H9 (cell line): ENCODE results near the gene HYDIN. TPM values are rescaled to one million over a fixed set of nuclear protein-coding genes. Genes with fewer than 3 reads are reported as not detected.
A peak's percentile ranks its signal among the peaks of the same experiment; 100 is the strongest.

Experiments used
- DNase-seq: peaks from one replicate; pipeline ENCODE4 v3.0.0-alpha.2; 2017
- H2AFZ ChIP-seq: one replicate; pipeline ENCODE4 v1.6.1; 2013; ENCODE audit warnings: mild to moderate bottlenecking, low read length, control low read depth, moderate library complexity
- H2AK5ac ChIP-seq: 2 replicates; pipeline ENCODE4 v1.6.1; 2013; ENCODE audit warnings: low read length, control low read depth, mixed read lengths; ENCODE audit not compliant: insufficient read length
- H2BK120ac ChIP-seq: one replicate; pipeline ENCODE4 v1.6.1; 2013; ENCODE audit warnings: low read depth, mild to moderate bottlenecking, low read length, control low read depth, inconsistent platforms; ENCODE audit not compliant: poor library complexity, severe bottlenecking
- H2BK12ac ChIP-seq: 2 replicates; pipeline ENCODE4 v1.6.1; 2013; ENCODE audit warnings: low read length, control low read depth, mixed read lengths, low read depth; ENCODE audit not compliant: insufficient read length
- H2BK15ac ChIP-seq: 2 replicates; pipeline ENCODE4 v1.6.1; 2013; ENCODE audit warnings: low read depth, low read length, control low read depth
- H2BK20ac ChIP-seq: one replicate; pipeline ENCODE4 v1.6.1; 2013; ENCODE audit warnings: low read depth, mild to moderate bottlenecking, low read length, control low read depth, inconsistent platforms; ENCODE audit not compliant: poor library complexity, severe bottlenecking
- H2BK5ac ChIP-seq: 2 replicates; pipeline ENCODE4 v1.6.1; 2013; ENCODE audit warnings: low read length, control low read depth, mixed read lengths; ENCODE audit not compliant: insufficient read length
- H3K14ac ChIP-seq: 2 replicates; pipeline ENCODE4 v1.6.1; 2013; ENCODE audit warnings: low read length, control low read depth; ENCODE audit not compliant: insufficient read depth
- H3K18ac ChIP-seq: 2 replicates; pipeline ENCODE4 v1.6.1; 2013; ENCODE audit warnings: low read depth, mild to moderate bottlenecking, mixed read lengths, low read length, control low read depth; ENCODE audit not compliant: insufficient read length
- H3K23ac ChIP-seq: 2 replicates; pipeline ENCODE4 v1.6.1; 2013; ENCODE audit warnings: low read length, control low read depth, mixed read lengths, low read depth; ENCODE audit not compliant: insufficient read length
- H3K23me2 ChIP-seq: 2 replicates; pipeline ENCODE4 v1.6.1; 2013; ENCODE audit warnings: low read depth, mild to moderate bottlenecking, mixed read lengths, low read length, control low read depth; ENCODE audit not compliant: insufficient read length, poor library complexity, severe bottlenecking
- H3K27ac ChIP-seq: 2 replicates; pipeline ENCODE4 v1.5.1; 2013; ENCODE audit warnings: low read length, control low read depth, mixed read lengths, low read depth; ENCODE audit not compliant: insufficient read length
- H3K27me3 ChIP-seq: 2 replicates; pipeline ENCODE4 v1.6.1; 2013; ENCODE audit warnings: low read length, control low read depth, inconsistent platforms; ENCODE audit not compliant: insufficient read depth
- H3K4ac ChIP-seq: 2 replicates; pipeline ENCODE4 v1.6.1; 2013; ENCODE audit warnings: low read depth, mild to moderate bottlenecking, control low read depth, inconsistent platforms, low read length, moderate library complexity
- H3K4me1 ChIP-seq: 2 replicates; pipeline ENCODE4 v1.6.1; 2013; ENCODE audit warnings: low read length, control low read depth, inconsistent platforms; ENCODE audit not compliant: insufficient read depth
- H3K4me2 ChIP-seq: 2 replicates; pipeline ENCODE4 v1.6.1; 2013; ENCODE audit warnings: low read length, control low read depth, mixed read lengths; ENCODE audit not compliant: insufficient read length, insufficient read depth
- H3K56ac ChIP-seq: 2 replicates; pipeline ENCODE4 v1.6.1; 2013; ENCODE audit warnings: low read depth, mild to moderate bottlenecking, mixed read lengths, low read length, control low read depth; ENCODE audit not compliant: insufficient read length
- H3K79me1 ChIP-seq: 2 replicates; pipeline ENCODE4 v1.6.1; 2013; ENCODE audit warnings: low read depth, mild to moderate bottlenecking, moderate library complexity, low read length, control low read depth, inconsistent platforms; ENCODE audit not compliant: insufficient read depth, poor library complexity, severe bottlenecking
- H3K79me2 ChIP-seq: 2 replicates; pipeline ENCODE4 v1.6.1; 2013; ENCODE audit warnings: low read length, control low read depth, inconsistent platforms; ENCODE audit not compliant: insufficient read depth
- H3K9ac ChIP-seq: 2 replicates; pipeline ENCODE4 v1.6.1; 2013; ENCODE audit warnings: low read length, control low read depth, mixed read lengths; ENCODE audit not compliant: insufficient read length; ENCODE audit errors: extremely low read depth
- H3K9me3 ChIP-seq: one replicate; pipeline ENCODE4 v1.6.1; 2013; ENCODE audit warnings: low read depth, low read length, inconsistent platforms; ENCODE audit not compliant: control insufficient read depth
- H3T11ph ChIP-seq: one replicate; pipeline ENCODE4 v1.6.1; 2013; ENCODE audit warnings: mild to moderate bottlenecking, low read length, control low read depth, inconsistent platforms
- H4K20me1 ChIP-seq: one replicate; pipeline ENCODE4 v1.6.1; 2013; ENCODE audit not compliant: control insufficient read depth, insufficient read length, insufficient read depth
- H4K5ac ChIP-seq: 2 replicates; pipeline ENCODE4 v1.6.1; 2013; ENCODE audit warnings: low read depth, mild to moderate bottlenecking, mixed read lengths, low read length, control low read depth; ENCODE audit not compliant: insufficient read length
- H4K8ac ChIP-seq: replicated peaks from 2 replicates; pipeline ENCODE4 v1.6.1; 2013; ENCODE audit warnings: low read length, control low read depth, mixed read lengths, low read depth; ENCODE audit not compliant: insufficient read length
- H4K91ac ChIP-seq: 2 replicates; pipeline ENCODE4 v1.6.1; 2013; ENCODE audit warnings: low read depth, mild to moderate bottlenecking, moderate library complexity, mixed read lengths, low read length, control low read depth; ENCODE audit not compliant: insufficient read length
- H3K27ac Mint-ChIP-seq, 3 experiments: 2 replicates in 2 of 3; 3 replicates in 1 of 3; pipeline ENCODE4 v1.8.0; 2020 to 2021; ENCODE audit warnings: mixed read lengths in 3 of 3, mild to moderate bottlenecking in 1 of 3, moderate library complexity in 1 of 3
- H3K27me3 Mint-ChIP-seq: 2 replicates; pipeline ENCODE4 v1.8.0; 2021; ENCODE audit warnings: low read depth, mild to moderate bottlenecking, moderate library complexity, mixed read lengths
- H3K36me3 Mint-ChIP-seq, 3 experiments: 2 replicates in 2 of 3; 3 replicates in 1 of 3; pipeline ENCODE4 v1.8.0; 2020 to 2021; ENCODE audit warnings: low read depth in 3 of 3, mixed read lengths in 3 of 3; ENCODE audit not compliant: insufficient read depth in 1 of 3
- H3K4me1 Mint-ChIP-seq, 2 experiments: 2 replicates each; pipeline ENCODE4 v1.8.0; 2020; ENCODE audit warnings: mixed read lengths in 2 of 2
- H3K4me3 Mint-ChIP-seq, 2 experiments: 2 replicates in 1 of 2; 3 replicates in 1 of 2; pipeline ENCODE4 v1.8.0; 2020 to 2021; ENCODE audit warnings: mild to moderate bottlenecking in 2 of 2, mixed read lengths in 2 of 2, moderate library complexity in 1 of 2
- H3K9me3 Mint-ChIP-seq, 2 experiments: 2 replicates in 1 of 2; 3 replicates in 1 of 2; pipeline ENCODE4 v1.8.0; 2020; ENCODE audit warnings: mild to moderate bottlenecking in 2 of 2, mixed read lengths in 2 of 2, moderate library complexity in 1 of 2
- CTCF ChIP-seq: fragments of 200-600 bp; sonication (generic); conservative IDR thresholded peaks from 3 replicates; pipeline ENCODE4 v1.8.0; 2021; ENCODE audit warnings: antibody characterized with exemption, mild to moderate bottlenecking
- WGBS: extraction: QIAGEN DNeasy Blood & Tissue Kit; methylation state at CpG from one replicate; pipeline ENCODE4 v1.1.7; 2013; ENCODE audit warnings: missing lambda C conversion rate, low lambda C conversion rate, mixed read lengths; ENCODE audit not compliant: insufficient read length; ENCODE audit errors: extremely low coverage; 5-methylcytosine and 5-hydroxymethylcytosine counted together
- total RNA-seq: library from RNA; stranded (reverse); gene quantifications from 2 replicates; pipeline ENCODE4 v1.2.1, GENCODE V29; 2021

The HYDIN gene
- total RNA-seq, 1 experiment from 2014 or later, result 1.7 TPM

GRCh38 chr16:70801611-70802010 lies 428.9 kb downstream of the HYDIN start:
- Mint-ChIP-seq H3K36me3 (peaks cover 0 to 8% (median 4%) of the 10 kb centered on the region in 3 experiments; a peak in 4 of 7 replicates), H3K27ac (no peak overlapping the region), H3K4me3 (peak overlapping the region; percentile 85 to 93), H3K9me3 (no peaks in the 10 kb centered on the region; a peak in 1 of 5 replicates), H3K4me1 (peaks cover 18 to 21% of the 10 kb centered on the region in 2 experiments), H3K27me3 (peaks cover 45% of the 10 kb centered on the region)
- Histone ChIP-seq H4K5ac (no peak overlapping the region), H3K27ac (no peak overlapping the region), H2BK20ac (no peak overlapping the region), H3K23ac (no peak overlapping the region), H2BK120ac (no peak overlapping the region), H2BK15ac (no peak overlapping the region), H2BK5ac (no peak overlapping the region), H3K4ac (no peak overlapping the region), H2BK12ac (no peak overlapping the region), H3K9me3 (no peaks in the 10 kb centered on the region), H3K79me2 (peaks cover 11% of the 10 kb centered on the region; the same call in 1 of the 2 replicates), H2AK5ac (no peak overlapping the region), H3T11ph (no peak overlapping the region), H3K56ac (no peak overlapping the region), H4K20me1 (no peaks in the 10 kb centered on the region), H3K79me1 (peaks cover 4% of the 10 kb centered on the region), H3K14ac (no peak overlapping the region), H3K18ac (no peak overlapping the region), H2AFZ (no peak overlapping the region), H3K4me1 (no peaks in the 10 kb centered on the region), H3K9ac (no peak overlapping the region), H3K23me2 (peaks cover 3% of the 10 kb centered on the region), H3K4me2 (peak overlapping the region; percentile 61), H4K91ac (no peak overlapping the region), H4K8ac (no peak overlapping the region), H3K27me3 (no peaks in the 10 kb centered on the region; the same call in 1 of the 2 replicates)
- no peak for TF ChIP-seq CTCF
- DNase-seq, result peak; percentile 26
- no CpG with 5 or more reads among the region's 3 CpGs for WGBS
